Spleen (tissue), 7 donors: Measurements from ENCODE around the gene NDUFAF4.

Experiments
- POLR2A ChIP-seq, 3 donors: fragments of 450-650 bp; IDR thresholded peaks; one replicate each; pipeline ENCODE4 v1.5.1; 2017; ENCODE audit warnings: antibody characterized with exemption in 3 of 3, mild to moderate bottlenecking in 1 of 3
- TF ChIP-seq, protein P1 (sequence below), 11 experiments: fragments of 200-600 bp in 7 of 11; fragments of 450-650 bp in 4 of 11; sonication (generic) in 4 of 11; IDR thresholded peaks in 8 of 11; conservative IDR thresholded peaks in 3 of 11; 1 replicate in 7 of 11; 2 replicates in 4 of 11; pipeline versions ENCODE4 v1.4.0 to v1.8.0; 2016 to 2021; ENCODE audit warnings: antibody characterized with exemption in 11 of 11, inconsistent platforms in 4 of 11, mild to moderate bottlenecking in 1 of 11
- donor health status: DM: no; HTN: no; CAD: no; lungs with moderate emphysema.
- donor health status: DM: no; HTN: no; CAD: no.
- donor health status: DM: no; HTN: no; CAD: no.

DNA sequence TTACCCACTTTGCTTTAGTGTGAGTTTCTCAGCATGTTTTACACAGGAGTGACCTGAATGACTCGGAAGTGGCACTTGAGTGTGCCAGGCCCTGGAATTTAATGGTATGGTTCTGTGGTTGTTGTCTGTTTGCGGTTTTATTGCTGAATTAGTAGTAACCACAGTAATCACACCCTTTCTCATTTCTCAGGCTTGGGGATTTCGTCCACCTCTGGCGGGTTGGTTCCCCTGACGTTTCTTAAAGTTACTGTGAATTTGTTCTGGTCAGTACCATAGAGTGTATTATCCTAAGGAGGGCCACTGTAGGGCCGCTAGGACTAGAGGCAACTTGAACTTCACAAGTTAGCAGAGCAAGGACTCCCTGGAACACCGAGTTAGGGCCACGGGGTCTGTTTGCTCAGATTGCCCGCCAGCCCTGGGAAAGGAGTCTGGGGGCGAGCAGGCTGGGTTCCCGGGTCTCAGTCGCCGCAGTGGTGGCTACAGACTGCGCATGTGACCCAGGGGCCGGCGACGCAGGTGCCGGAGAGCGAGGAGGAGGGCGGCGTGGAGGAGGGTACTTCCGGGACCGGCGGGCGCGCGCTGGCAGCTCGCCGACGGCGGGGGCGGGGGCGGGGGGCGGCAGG is 26.3 kb upstream of the NDUFAF4 start:
- TF ChIP-seq, protein P1, sequence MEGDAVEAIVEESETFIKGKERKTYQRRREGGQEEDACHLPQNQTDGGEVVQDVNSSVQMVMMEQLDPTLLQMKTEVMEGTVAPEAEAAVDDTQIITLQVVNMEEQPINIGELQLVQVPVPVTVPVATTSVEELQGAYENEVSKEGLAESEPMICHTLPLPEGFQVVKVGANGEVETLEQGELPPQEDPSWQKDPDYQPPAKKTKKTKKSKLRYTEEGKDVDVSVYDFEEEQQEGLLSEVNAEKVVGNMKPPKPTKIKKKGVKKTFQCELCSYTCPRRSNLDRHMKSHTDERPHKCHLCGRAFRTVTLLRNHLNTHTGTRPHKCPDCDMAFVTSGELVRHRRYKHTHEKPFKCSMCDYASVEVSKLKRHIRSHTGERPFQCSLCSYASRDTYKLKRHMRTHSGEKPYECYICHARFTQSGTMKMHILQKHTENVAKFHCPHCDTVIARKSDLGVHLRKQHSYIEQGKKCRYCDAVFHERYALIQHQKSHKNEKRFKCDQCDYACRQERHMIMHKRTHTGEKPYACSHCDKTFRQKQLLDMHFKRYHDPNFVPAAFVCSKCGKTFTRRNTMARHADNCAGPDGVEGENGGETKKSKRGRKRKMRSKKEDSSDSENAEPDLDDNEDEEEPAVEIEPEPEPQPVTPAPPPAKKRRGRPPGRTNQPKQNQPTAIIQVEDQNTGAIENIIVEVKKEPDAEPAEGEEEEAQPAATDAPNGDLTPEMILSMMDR (IDR thresholded peaks at IDR 0.05 in 8 of 11, conservative IDR thresholded peaks at IDR 0.05 in 3 of 11) = no peak
- peak in 1 of 3 donors; percentile 17 for TF ChIP-seq POLR2A (IDR thresholded peaks at IDR 0.05)
